SK-N-MC (cell line): ENCODE measurements around the gene PTPRN.

ENCODE experiments used
- EZH2 ChIP-seq: fragments of 200-600 bp; sonication (generic); IDR thresholded peaks from one replicate; pipeline ENCODE4 v1.6.1; 2017; ENCODE audit warnings: antibody characterized with exemption
- FOXP2 ChIP-seq: optimal IDR thresholded peaks from 2 replicates; pipeline ENCODE3; 2011; ENCODE audit warnings: mild to moderate bottlenecking, moderate library complexity; ENCODE audit not compliant: insufficient read depth; ENCODE audit errors: extremely low read length, control extremely low read depth
- POLR2AphosphoS5 ChIP-seq: IDR thresholded peaks from 2 replicates; pipeline ENCODE4 v1.6.1; 2012; ENCODE audit warnings: mild to moderate bottlenecking, low read depth, low read length, borderline replicate concordance

- TF ChIP-seq POLR2AphosphoS5 (no peak; the same call in 1 of the 2 replicates), EZH2 (no peak), FOXP2 (no peak)
Observed at GRCh38 chr2:219250049-219250781, 59.0 kb downstream of the PTPRN start.
